Muscle of back (tissue), 11 donors: ENCODE data around the gene FMN1. TPM values are rescaled to one million over a fixed set of nuclear protein-coding genes. Genes with fewer than 3 reads are reported as not detected.

Source experiments
- DNase-seq, 3 donors: peaks; one replicate each; pipeline versions ENCODE4 v3.0.0 to v3.0.0-alpha.2; 2013
- polyA plus RNA-seq, 10 donors: library from polyadenylated mRNA; unstranded; fragments of 120-200 nt; gene quantifications; one replicate each; pipeline ENCODE4 v1.2.1, GENCODE V29; 2013; ENCODE audit not compliant: insufficient read length in 10 of 10

Gene FMN1
- polyA plus RNA-seq, 10 donors: 1.5 to 4.5 (median 2.1) TPM

- DNase-seq: peak in 1 of 3 donors; percentile 47
Measured at GRCh38 chr15:32884146-32884545, 310.4 kb downstream of the FMN1 start.

- DNase-seq: no peak
Measured at GRCh38 chr15:32882955-32883354, 311.6 kb downstream of the FMN1 start.

GRCh38 chr15:32881528-32881927 is 313.0 kb downstream of the FMN1 start:
- DNase-seq: no peak

GRCh38 chr15:32880642-32881041 is 313.9 kb downstream of the FMN1 start:
- DNase-seq: no peak

- DNase-seq: no peak
Measured at GRCh38 chr15:32879980-32880379, 314.5 kb downstream of the FMN1 start.

GRCh38 chr15:32878869-32879805 is 315.4 kb downstream of the FMN1 start:
- no peak for DNase-seq

- DNase-seq: no peak
Measured at GRCh38 chr15:32878342-32878741, 316.2 kb downstream of the FMN1 start.

GRCh38 chr15:32877252-32878019 is 317.1 kb downstream of the FMN1 start:
- no peak for DNase-seq

GRCh38 chr15:32873284-32874114 is 321.0 kb downstream of the FMN1 start:
- DNase-seq: peak in 1 of 3 donors; percentile 35

GRCh38 chr15:32872621-32873283 is 321.8 kb downstream of the FMN1 start:
- DNase-seq: peak; percentile 21 to 65 (median 34)

GRCh38 chr15:32871883-32872282 is 322.6 kb downstream of the FMN1 start:
- peak in 1 of 3 donors; percentile 26 for DNase-seq

- peak in 1 of 3 donors; percentile 99 for DNase-seq
Measured at GRCh38 chr15:32870240-32871033, 324.1 kb downstream of the FMN1 start.

- no peak for DNase-seq
Measured at GRCh38 chr15:32869776-32870175, 324.7 kb downstream of the FMN1 start.

GRCh38 chr15:32867313-32867626 is 327.2 kb downstream of the FMN1 start:
- DNase-seq: peak in 1 of 3 donors; percentile 85

GRCh38 chr15:32866454-32867312 is 327.8 kb downstream of the FMN1 start:
- DNase-seq: no peak

- DNase-seq: no peak
Measured at GRCh38 chr15:32864841-32865240, 329.7 kb downstream of the FMN1 start.

GRCh38 chr15:32864051-32864450 is 330.5 kb downstream of the FMN1 start:
- DNase-seq: no peak

- peak; percentile 33 to 74 (median 54) for DNase-seq
Measured at GRCh38 chr15:32861761-32862160, 332.8 kb downstream of the FMN1 start.

- no peak for DNase-seq
Measured at GRCh38 chr15:32861174-32861573, 333.3 kb downstream of the FMN1 start.

GRCh38 chr15:32859996-32860395 is 334.5 kb downstream of the FMN1 start:
- DNase-seq: no peak
